Natural killer cell (primary cell): Measurements from ENCODE around the gene ZBTB46. TPM values are rescaled to one million over a fixed set of nuclear protein-coding genes. Genes with fewer than 3 reads are reported as not detected.

ENCODE experiments used
- ATAC-seq, 3 donors: fragments of 150-1000 bp in 2 of 3; fragments of 200-7000 bp in 1 of 3; cut with Tn5 transposase; 1 replicate in 1 of 3; 2 replicates in 2 of 3; pipeline ENCODE4 v1.10.0; 2021; ENCODE audit warnings: mild to moderate bottlenecking in 2 of 3, moderate library complexity in 2 of 3
- DNase-seq, 2 donors: peaks; one replicate each; pipeline versions ENCODE4 v3.0.0 to v3.0.0-alpha.2; 2013 to 2021; ENCODE audit warnings: mixed read lengths in 1 of 2
- H3K27ac ChIP-seq: one replicate; pipeline ENCODE4 v1.5.1; 2013; ENCODE audit warnings: mild to moderate bottlenecking, low read length
- H3K27me3 ChIP-seq: one replicate; pipeline ENCODE4 v1.6.1; 2013; ENCODE audit warnings: low read length; ENCODE audit not compliant: control insufficient read depth, insufficient read depth
- H3K36me3 ChIP-seq: one replicate; pipeline ENCODE4 v1.6.1; 2013; ENCODE audit warnings: low read length; ENCODE audit not compliant: control insufficient read depth, insufficient read depth
- H3K4me1 ChIP-seq: one replicate; pipeline ENCODE4 v1.6.1; 2013; ENCODE audit warnings: low read length; ENCODE audit not compliant: control insufficient read depth, insufficient read depth
- H3K4me3 ChIP-seq: one replicate; pipeline ENCODE4 v1.5.1; 2013; ENCODE audit warnings: low read length
- H3K9me3 ChIP-seq: one replicate; pipeline ENCODE4 v1.6.1; 2013; ENCODE audit warnings: low read length; ENCODE audit not compliant: control insufficient read depth, insufficient read depth
- H3K27ac Mint-ChIP-seq, 2 donors: one replicate each; pipeline ENCODE4 v1.8.0; 2022; ENCODE audit warnings: mild to moderate bottlenecking in 2 of 2, mixed read lengths in 2 of 2, moderate library complexity in 1 of 2
- H3K27me3 Mint-ChIP-seq, 2 donors: one replicate each; pipeline ENCODE4 v1.8.0; 2022; ENCODE audit warnings: low read depth in 2 of 2, mixed read lengths in 2 of 2
- H3K36me3 Mint-ChIP-seq: one replicate; pipeline ENCODE4 v1.8.0; 2022; ENCODE audit warnings: mixed read lengths
- H3K4me1 Mint-ChIP-seq, 2 donors: one replicate each; pipeline ENCODE4 v1.8.0; 2022; ENCODE audit warnings: mixed read lengths in 2 of 2
- H3K4me3 Mint-ChIP-seq: one replicate; pipeline ENCODE4 v1.8.0; 2022; ENCODE audit warnings: mild to moderate bottlenecking, moderate library complexity, mixed read lengths
- H3K9me3 Mint-ChIP-seq, 2 donors: one replicate each; pipeline ENCODE4 v1.8.0; 2022; ENCODE audit warnings: mixed read lengths in 2 of 2
- WGBS: methylation state at CpG from one replicate; pipeline ENCODE4 v1.1.7; 2013; ENCODE audit warnings: missing lambda C conversion rate; ENCODE audit not compliant: insufficient coverage; 5-methylcytosine and 5-hydroxymethylcytosine counted together
- intact Hi-C: fragments of 100-400 bp; cut with micrococcal nuclease; formaldehyde crosslinking; loops from one replicate; pipeline ENCODE4 v1.14.2; 2022
- total RNA-seq, 4 donors: library from RNA; stranded (reverse); fragments of 120-200 nt in 1 of 4; gene quantifications; one replicate each; pipeline versions ENCODE4 v1.2.3 to v1.2.4, GENCODE V29; 2013 to 2022
- TF ChIP-seq, protein P1 (sequence below): fragments of 200-600 bp; IDR thresholded peaks from one replicate; pipeline ENCODE4 v1.8.0; 2022; ENCODE audit warnings: antibody characterized with exemption

Gene ZBTB46
- total RNA-seq, 3 donors from 2014 or later (not counting 1 experiment from before 2014, with no cell fraction given) = 1.1 TPM

GRCh38 chr20:63694584-63695423 is 136.3 kb downstream of the ZBTB46 start:
- Histone ChIP-seq H3K27ac (no peak overlapping the region), H3K36me3 (peaks cover 5% of the 10 kb centered on the region), H3K4me3 (no peak overlapping the region), H3K9me3 (no peaks in the 10 kb centered on the region), H3K27me3 (no peaks in the 10 kb centered on the region), H3K4me1 (peaks cover 34% of the 10 kb centered on the region)
- TF ChIP-seq, protein P1, sequence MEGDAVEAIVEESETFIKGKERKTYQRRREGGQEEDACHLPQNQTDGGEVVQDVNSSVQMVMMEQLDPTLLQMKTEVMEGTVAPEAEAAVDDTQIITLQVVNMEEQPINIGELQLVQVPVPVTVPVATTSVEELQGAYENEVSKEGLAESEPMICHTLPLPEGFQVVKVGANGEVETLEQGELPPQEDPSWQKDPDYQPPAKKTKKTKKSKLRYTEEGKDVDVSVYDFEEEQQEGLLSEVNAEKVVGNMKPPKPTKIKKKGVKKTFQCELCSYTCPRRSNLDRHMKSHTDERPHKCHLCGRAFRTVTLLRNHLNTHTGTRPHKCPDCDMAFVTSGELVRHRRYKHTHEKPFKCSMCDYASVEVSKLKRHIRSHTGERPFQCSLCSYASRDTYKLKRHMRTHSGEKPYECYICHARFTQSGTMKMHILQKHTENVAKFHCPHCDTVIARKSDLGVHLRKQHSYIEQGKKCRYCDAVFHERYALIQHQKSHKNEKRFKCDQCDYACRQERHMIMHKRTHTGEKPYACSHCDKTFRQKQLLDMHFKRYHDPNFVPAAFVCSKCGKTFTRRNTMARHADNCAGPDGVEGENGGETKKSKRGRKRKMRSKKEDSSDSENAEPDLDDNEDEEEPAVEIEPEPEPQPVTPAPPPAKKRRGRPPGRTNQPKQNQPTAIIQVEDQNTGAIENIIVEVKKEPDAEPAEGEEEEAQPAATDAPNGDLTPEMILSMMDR = no peak
- ATAC-seq (no peak), DNase-seq (no peak)
- H3K4me3 Mint-ChIP-seq = no peak overlapping the region
- intact Hi-C loops = no loop called here
- no peaks in the 10 kb centered on the region for H3K9me3 Mint-ChIP-seq
- H3K27me3 Mint-ChIP-seq = no peaks in the 10 kb centered on the region
- no peaks in the 10 kb centered on the region for H3K36me3 Mint-ChIP-seq
- 98% methylated on average over 37 of the region's 37 CpGs for WGBS
- peak overlapping the region in 1 of 2 donors; percentile 87 for H3K27ac Mint-ChIP-seq
- H3K4me1 Mint-ChIP-seq = peaks cover 0 to 27% of the 10 kb centered on the region in 2 donors

DNA sequence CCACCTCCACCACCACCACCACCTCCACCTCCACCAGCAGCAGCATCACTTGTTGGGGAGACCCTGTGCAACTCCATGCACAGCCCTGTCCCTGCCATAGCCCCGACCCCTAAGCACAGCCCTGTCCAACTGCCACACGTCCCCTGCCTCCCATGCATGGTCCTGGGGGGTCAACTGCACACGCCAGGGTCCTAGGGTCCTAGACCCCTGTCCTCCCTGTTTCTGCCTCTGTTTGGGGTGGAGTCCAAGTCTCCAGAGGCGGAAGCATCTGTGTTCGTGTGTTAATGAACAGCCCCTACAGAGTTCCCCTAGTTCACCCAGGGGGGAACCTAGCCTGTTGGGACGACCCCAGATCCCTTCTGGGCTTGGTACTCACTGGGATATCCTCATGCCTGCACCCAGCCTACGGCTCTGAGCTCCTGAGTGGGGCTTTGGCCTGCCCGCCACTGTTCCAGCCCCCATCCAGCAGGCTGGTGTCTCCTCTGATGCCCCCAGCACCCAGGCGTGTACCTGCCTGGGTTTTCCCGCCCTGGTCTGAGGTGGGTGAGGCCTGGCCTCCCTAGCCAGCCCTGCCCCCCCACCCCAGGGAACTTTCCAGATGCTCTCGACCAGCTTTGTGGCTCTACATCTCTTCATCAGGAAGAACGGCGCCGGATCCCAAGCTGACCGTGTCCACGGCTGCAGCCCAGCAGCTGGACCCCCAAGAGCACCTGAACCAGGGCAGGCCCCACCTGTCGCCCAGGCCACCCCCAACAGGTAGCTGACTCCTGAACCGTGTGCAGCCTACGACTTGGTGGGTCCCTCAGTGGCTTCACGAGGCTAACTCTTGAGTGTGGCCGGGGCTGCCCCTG is 137.1 kb downstream of the ZBTB46 start:
- no peaks in the 10 kb centered on the region for H3K9me3 Mint-ChIP-seq
- no peaks in the 10 kb centered on the region for H3K27me3 Mint-ChIP-seq
- TF ChIP-seq, protein P1 = no peak
- H3K27ac ChIP-seq = no peak overlapping the region
- intact Hi-C loops = no loop called here
- 95% methylated on average over 21 of the region's 21 CpGs for WGBS
- H3K36me3 Mint-ChIP-seq = no peaks in the 10 kb centered on the region
- DNase-seq = no peak
- H3K27ac Mint-ChIP-seq = peak overlapping the region; percentile 87 to 90
- H3K4me3 ChIP-seq = no peak overlapping the region
- H3K36me3 ChIP-seq = peaks cover 5% of the 10 kb centered on the region
- H3K4me1 Mint-ChIP-seq = peaks cover 0 to 27% of the 10 kb centered on the region in 2 donors
- H3K9me3 ChIP-seq = no peaks in the 10 kb centered on the region
- ATAC-seq = no peak
- peaks cover 34% of the 10 kb centered on the region for H3K4me1 ChIP-seq
- no peaks in the 10 kb centered on the region for H3K27me3 ChIP-seq
- H3K4me3 Mint-ChIP-seq = peak overlapping the region; percentile 74

Other genes with a start within 250 kb of the ZBTB46 start
- 10 to 100 TPM; 11.7 to 15.1 (median 14.6) TPM for gene GMEB2, start 204.2 kb downstream of the ZBTB46 start, total RNA-seq
- gene STMN3, start 177.8 kb downstream of the ZBTB46 start, total RNA-seq = 10 to 100 TPM in 1 of 3 donors, 1 to 10 TPM in 2; 6.7 to 12.9 (median 8.3) TPM
- 10 to 100 TPM; 36.3 to 52.0 (median 40.4) TPM for gene RTEL1, start 173.0 kb downstream of the ZBTB46 start, total RNA-seq
- gene TNFRSF6B, start 134.6 kb downstream of the ZBTB46 start, total RNA-seq = not detected
- gene ARFRP1, start 123.3 kb downstream of the ZBTB46 start, total RNA-seq = 10 to 100 TPM; 43.9 to 55.8 (median 50.6) TPM
- gene ZGPAT, start 123.2 kb downstream of the ZBTB46 start, total RNA-seq = 10 to 100 TPM; 39.3 to 47.7 (median 46.1) TPM
- gene LIME1, start 94.6 kb downstream of the ZBTB46 start, total RNA-seq = 10 to 100 TPM; 86.5 to 94.4 (median 91.7) TPM
- 100 to 1,000 TPM in 1 of 3 donors, 10 to 100 TPM in 2; 90.4 to 100 (median 95.5) TPM for gene SLC2A4RG, start 91.5 kb downstream of the ZBTB46 start, total RNA-seq
- gene ABHD16B, start 30.2 kb upstream of the ZBTB46 start, total RNA-seq = not detected
- 10 to 100 TPM; 36.8 to 47.2 (median 45.1) TPM for gene TPD52L2, start 34.0 kb upstream of the ZBTB46 start, total RNA-seq
- gene DNAJC5, start 63.9 kb upstream of the ZBTB46 start, total RNA-seq = 10 to 100 TPM; 27.5 to 45.1 (median 42.8) TPM
- 10 to 100 TPM; 49.9 to 58.1 (median 49.9) TPM for gene UCKL1, start 125.2 kb upstream of the ZBTB46 start, total RNA-seq
- 10 to 100 TPM; 11.5 to 16.8 (median 13.8) TPM for gene ZNF512B, start 138.7 kb upstream of the ZBTB46 start, total RNA-seq
- gene SAMD10, start 148.4 kb upstream of the ZBTB46 start, total RNA-seq = 10 to 100 TPM; 15.2 to 22.3 (median 17.6) TPM
- gene PRPF6, start 149.9 kb upstream of the ZBTB46 start, total RNA-seq = 10 to 100 TPM; 52.7 to 63.0 (median 55.0) TPM
- 1 to 10 TPM; 4.3 to 5.5 (median 5.3) TPM for gene C20orf204, start 204.9 kb upstream of the ZBTB46 start, total RNA-seq
- not detected for gene SOX18, start 218.4 kb upstream of the ZBTB46 start, total RNA-seq
- 10 to 100 TPM; 25.0 to 28.7 (median 28.5) TPM for gene TCEA2, start 231.9 kb upstream of the ZBTB46 start, total RNA-seq
- gene RGS19, start 248.3 kb upstream of the ZBTB46 start, total RNA-seq = 10 to 100 TPM; 61.9 to 76.4 (median 68.2) TPM
- 1 to 10 TPM; 1.2 to 2.2 (median 1.4) TPM for gene OPRL1, start 248.8 kb upstream of the ZBTB46 start, total RNA-seq